IMR-90 (cell line): ENCODE results near the gene ABCA6. TPM values are rescaled to one million over a fixed set of nuclear protein-coding genes. Genes with fewer than 3 reads are reported as not detected.

Experiments
- ATAC-seq: fragments of 200-7000 bp; cut with Tn5 transposase; 2 replicates; pipeline ENCODE4 v1.9.1; 2020; ENCODE audit warnings: low read depth, mild to moderate bottlenecking, moderate library complexity
- BruUV-seq: library from RNA; stranded (reverse); fragments of 400-500 nt; replicated peaks from 2 replicates; lab custom pipeline; 2021; lab: Mats Ljungman, UMichigan
- CTCF ChIA-PET: fragments of 300-600 bp; formaldehyde crosslinking; extraction: SDS; loops from one replicate; lab custom pipeline; 2021; ENCODE audit warnings: antibody characterized with exemption; lab: Yijun Ruan, JAX
- POLR2A ChIA-PET: fragments of 300-600 bp; sonication (Branson Sonifier 250); formaldehyde crosslinking; loops from one replicate; lab custom pipeline; 2022; ENCODE audit warnings: antibody characterized with exemption; ENCODE audit not compliant: unreplicated experiment; lab: Charles Lee
- DNase-seq: peaks from one replicate; pipeline ENCODE4 v3.0.0; 2013
- H2AFZ ChIP-seq: replicated peaks from 2 replicates; pipeline ENCODE3; 2013; ENCODE audit warnings: low read length, mild to moderate bottlenecking; ENCODE audit not compliant: poor library complexity
- H2AK5ac ChIP-seq: 2 replicates; pipeline ENCODE4 v1.6.1; 2013; ENCODE audit warnings: low read depth, low read length, inconsistent platforms
- H2AK9ac ChIP-seq: replicated peaks from 2 replicates; pipeline ENCODE3; 2013; ENCODE audit warnings: mild to moderate bottlenecking, low read depth, low read length, moderate library complexity; ENCODE audit not compliant: poor library complexity
- H2BK120ac ChIP-seq: 2 replicates; pipeline ENCODE4 v1.6.1; 2013; ENCODE audit warnings: low read depth, low read length, inconsistent platforms
- H2BK15ac ChIP-seq: 3 replicates; pipeline ENCODE4 v1.6.1; 2013; ENCODE audit warnings: low read depth, low read length, inconsistent platforms
- H2BK20ac ChIP-seq: 2 replicates; pipeline ENCODE4 v1.6.1; 2013; ENCODE audit warnings: low read depth, mild to moderate bottlenecking, inconsistent platforms, low read length, moderate library complexity
- H2BK5ac ChIP-seq: 2 replicates; pipeline ENCODE4 v1.6.1; 2013; ENCODE audit warnings: mild to moderate bottlenecking, low read depth, low read length, inconsistent platforms; ENCODE audit not compliant: poor library complexity, severe bottlenecking
- H3K14ac ChIP-seq: replicated peaks from 2 replicates; pipeline ENCODE4 v1.6.1; 2013; ENCODE audit warnings: low read depth, low read length, inconsistent platforms
- H3K18ac ChIP-seq: 2 replicates; pipeline ENCODE4 v1.6.1; 2013; ENCODE audit warnings: low read depth, low read length, control low read depth
- H3K23ac ChIP-seq: 2 replicates; pipeline ENCODE4 v1.6.1; 2013; ENCODE audit warnings: low read depth, low read length, inconsistent platforms
- H3K27ac ChIP-seq: 2 replicates; pipeline ENCODE4 v1.5.1; 2013; ENCODE audit warnings: mild to moderate bottlenecking, control low read depth, low read length; ENCODE audit not compliant: insufficient read depth
- H3K27me3 ChIP-seq: 2 replicates; pipeline ENCODE4 v1.6.1; 2013; ENCODE audit warnings: low read length; ENCODE audit not compliant: control insufficient read depth, insufficient read depth
- H3K36me3 ChIP-seq: 2 replicates; pipeline ENCODE4 v1.6.1; 2013; ENCODE audit warnings: low read length, mixed read lengths; ENCODE audit not compliant: control insufficient read depth, insufficient read depth
- H3K4ac ChIP-seq: 2 replicates; pipeline ENCODE4 v1.6.1; 2013; ENCODE audit warnings: low read depth, low read length, inconsistent platforms
- H3K4me1 ChIP-seq: 2 replicates; pipeline ENCODE4 v1.6.1; 2013; ENCODE audit warnings: low read length, mixed read lengths; ENCODE audit not compliant: control insufficient read depth, insufficient read depth
- H3K4me2 ChIP-seq: 2 replicates; pipeline ENCODE4 v1.6.1; 2013; ENCODE audit warnings: low read depth, mild to moderate bottlenecking, control low read depth, low read length, moderate library complexity
- H3K4me3 ChIP-seq: 2 replicates; pipeline ENCODE4 v1.5.1; 2013; ENCODE audit warnings: low read depth, mild to moderate bottlenecking, control low read depth, low read length, moderate library complexity; ENCODE audit not compliant: insufficient read depth
- H3K56ac ChIP-seq: 2 replicates; pipeline ENCODE4 v1.6.1; 2013; ENCODE audit warnings: low read length, inconsistent platforms; ENCODE audit not compliant: insufficient read depth; ENCODE audit errors: extremely low read depth
- H3K79me1 ChIP-seq, 2 experiments: 2 replicates each; pipeline ENCODE4 v1.6.1; 2013; ENCODE audit warnings: low read length in 2 of 2, inconsistent platforms in 1 of 2, low read depth in 1 of 2
- H3K9ac ChIP-seq: 2 replicates; pipeline ENCODE4 v1.6.1; 2013; ENCODE audit warnings: low read depth, low read length, control low read depth
- H3K9me1 ChIP-seq: 2 replicates; pipeline ENCODE4 v1.6.1; 2013; ENCODE audit warnings: low read length, inconsistent platforms; ENCODE audit not compliant: insufficient read depth
- H3K9me3 ChIP-seq: 2 replicates; pipeline ENCODE4 v1.6.1; 2013; ENCODE audit warnings: low read length; ENCODE audit not compliant: control insufficient read depth, insufficient read depth
- H4K20me1 ChIP-seq: 2 replicates; pipeline ENCODE4 v1.6.1; 2013; ENCODE audit warnings: low read length, inconsistent platforms; ENCODE audit not compliant: insufficient read depth
- H4K5ac ChIP-seq: 2 replicates; pipeline ENCODE4 v1.6.1; 2013; ENCODE audit warnings: mild to moderate bottlenecking, low read depth, low read length, control low read depth
- H4K8ac ChIP-seq, 2 experiments: 2 replicates each; pipeline ENCODE4 v1.6.1; 2013; ENCODE audit warnings: low read depth in 2 of 2, low read length in 2 of 2, control low read depth in 1 of 2, inconsistent platforms in 1 of 2
- H4K91ac ChIP-seq: 2 replicates; pipeline ENCODE4 v1.6.1; 2013; ENCODE audit warnings: low read depth, low read length, inconsistent platforms; ENCODE audit not compliant: insufficient read depth
- FOS ChIP-seq: fragments of 150-350 bp; IDR thresholded peaks from 2 replicates; pipeline ENCODE4 v1.6.1; 2016; ENCODE audit warnings: low read depth, low read length
- NFE2L2 ChIP-seq: fragments of 150-350 bp; IDR thresholded peaks from 2 replicates; pipeline ENCODE4 v1.6.1; 2016; ENCODE audit warnings: low read depth, mild to moderate bottlenecking, low read length
- POLR2A ChIP-seq: IDR thresholded peaks from 2 replicates; pipeline ENCODE4 v1.6.1; 2012; ENCODE audit warnings: mild to moderate bottlenecking, low read depth, low read length
- WGBS, 2 experiments: methylation state at CpG; one replicate each; pipeline versions ENCODE4 v1.1.5 to v1.1.7; 2013; ENCODE audit warnings: missing lambda C conversion rate in 2 of 2; ENCODE audit not compliant: insufficient read length in 1 of 2; ENCODE audit errors: extremely low coverage in 2 of 2; 5-methylcytosine and 5-hydroxymethylcytosine counted together
- dilution Hi-C: fragments of 300-500 bp; cut with HindIII; formaldehyde crosslinking; loops from one replicate; pipeline ENCODE4 v1.14.3; 2018; ENCODE audit warnings: low sequenced_read_pairs; ENCODE audit not compliant: unreplicated experiment
- in situ Hi-C: fragments of 300-500 bp; cut with MboI; formaldehyde crosslinking; loops from 3 replicates; pipeline ENCODE4 v1.14.3; 2019; ENCODE audit warnings: low sequenced_read_pairs, inconsistent platforms, mixed read lengths
- intact Hi-C: fragments of 100-400 bp; cut with micrococcal nuclease; formaldehyde crosslinking; loops from 2 replicates; pipeline ENCODE4 v1.10.0; 2022
- polyA plus RNA-seq, 3 experiments: library from polyadenylated mRNA; depleted of rRNA; stranded (reverse); fragments of >200 nt; gene quantifications; 2 replicates each; pipeline ENCODE4 v1.2.3, GENCODE V29; 2012; ENCODE audit warnings: low replicate concordance in 1 of 3
- total RNA-seq: library from RNA; depleted of rRNA; stranded (reverse); fragments of >200 nt; gene quantifications from 2 replicates; pipeline ENCODE4 v1.2.3, GENCODE V29; 2012

ABCA6 gene
- total and polyA plus RNA-seq, 2 of the 4 experiments (the other 2 are of a cell fraction): under 0.01 TPM; not detected in 1

- no peak overlapping the region for H3K23ac ChIP-seq
- H2BK5ac ChIP-seq: no peak overlapping the region
- no peaks in the 10 kb centered on the region for H4K20me1 ChIP-seq
- peaks cover 2% of the 10 kb centered on the region; the same call in 1 of the 2 replicates for H3K4me1 ChIP-seq
- no peak overlapping the region for H2AFZ ChIP-seq
- no peaks in the 10 kb centered on the region for H3K9me1 ChIP-seq
- no peak overlapping the region for H2AK5ac ChIP-seq
- no peak overlapping the region for H4K91ac ChIP-seq
- CTCF ChIA-PET: no interaction called here
- H2BK120ac ChIP-seq: no peak overlapping the region
- intact Hi-C loops (no loop called here), dilution Hi-C loops (no loop called here), in situ Hi-C loops (no loop called here)
- no peak overlapping the region for H2AK9ac ChIP-seq
- TF ChIP-seq NFE2L2: 0 out of 2 replicates have a peak, but pooled peaks have one; percentile 8
- TF ChIP-seq POLR2A: no peak
- TF ChIP-seq FOS: 0 out of 2 replicates have a peak, but pooled peaks have one; percentile 20
- H3K4me3 ChIP-seq: no peak overlapping the region
- no TSS peak for BruUV-seq
- no peaks in the 10 kb centered on the region for H3K27me3 ChIP-seq
- H3K4ac ChIP-seq: no peak overlapping the region
- H3K56ac ChIP-seq: no peak overlapping the region
- WGBS, 2 experiments: no CpG with 5 or more reads among the region's 5 CpGs
- DNase-seq (no peak), ATAC-seq (no peak)
- no peaks in the 10 kb centered on the region for H3K9me3 ChIP-seq
- no peak overlapping the region for H3K14ac ChIP-seq
- no peak overlapping the region for H3K4me2 ChIP-seq
- no peak overlapping the region for H4K5ac ChIP-seq
- H3K79me1 ChIP-seq: no peaks in the 10 kb centered on the region
- H3K9ac ChIP-seq: no peak overlapping the region
- H2BK20ac ChIP-seq: no peak overlapping the region
- POLR2A ChIA-PET: no interaction called here
- H4K8ac ChIP-seq: no peak overlapping the region
- H2BK15ac ChIP-seq: no peak overlapping the region
- no peaks in the 10 kb centered on the region for H3K36me3 ChIP-seq
- H3K27ac ChIP-seq: no peak overlapping the region
- no peak overlapping the region for H3K18ac ChIP-seq
Measured at GRCh38 chr17:69042308-69042707, 99.4 kb downstream of the ABCA6 start.
